ENCODE results near the gene TBX6. TPM values are rescaled to one million over a fixed set of nuclear protein-coding genes. Genes with fewer than 3 reads are reported as not detected.
A peak's percentile ranks its signal among the peaks of the same experiment; 100 is the strongest.

The TBX6 gene
- total and polyA plus RNA-seq, 10 of the 15 experiments (the other 5 are each of a cell fraction or from before 2014, with no cell fraction given) = 0.08 to 0.90 (median 0.31) TPM; not detected in 2

- TF ChIP-seq ZNF217 (IDR thresholded peaks at IDR 0.05) (no peak), PAX8 (IDR thresholded peaks at IDR 0.05) (no peak), USF2 (IDR thresholded peaks at IDR 0.05; ENCODE audit: borderline replicate concordance, low read depth, low read length) (no peak), CBFB (IDR thresholded peaks at IDR 0.05; ENCODE audit: low read depth) (no peak; the same call in 1 of the 2 replicates), TBL1XR1 (IDR thresholded peaks at IDR 0.05; ENCODE audit: low read depth, low read length) (no peak), CEBPB (IDR thresholded peaks at IDR 0.05; ENCODE audit: borderline replicate concordance in 1 of 2, low read depth in 2 of 2, low read length in 2 of 2) (no peak), CEBPZ (IDR thresholded peaks at IDR 0.05; ENCODE audit: low read depth, low read length) (no peak), ATF2 (IDR thresholded peaks at IDR 0.05; ENCODE audit: low read length) (no peak), CUX1 (IDR thresholded peaks at IDR 0.05; ENCODE audit: insufficient replicate concordance, low read depth, low read length) (no peak), STAT3 (IDR thresholded peaks at IDR 0.05; ENCODE audit: low read depth, low read length) (no peak), IRF4 (IDR thresholded peaks at IDR 0.05; ENCODE audit: low read depth, low read length) (no peak), JUNB (IDR thresholded peaks at IDR 0.05) (no peak), POLR2AphosphoS2 (IDR thresholded peaks at IDR 0.05; ENCODE audit: low read depth, low read length) (peak; percentile 65; the same call in 1 of the 2 replicates), PML (IDR thresholded peaks at IDR 0.05; ENCODE audit: low read length) (no peak), E2F8 (IDR thresholded peaks at IDR 0.05; ENCODE audit: low read depth, partially characterized antibody) (no peak)
Measured at GRCh38 chr16:30091474-30092372, at the start of gene TBX6 (continued).

Data from GM12878 (cell line).